HG02642 (cell line): ENCODE results near the gene PSMD10.
A peak's percentile ranks its signal among the peaks of the same experiment; 100 is the strongest.

Experiments
- ATAC-seq: cut with Tn5 transposase; IDR thresholded peaks from one replicate; pipeline ENCODE4 v1.9.1; 2021; ENCODE audit warnings: mild to moderate bottlenecking; ENCODE audit not compliant: unreplicated experiment, poor library complexity

PSMD10 gene

GRCh38 chrX:108081110-108081509 is 10.2 kb downstream of the PSMD10 start:
- ATAC-seq = no peak

GRCh38 chrX:108072746-108073145 is 18.6 kb downstream of the PSMD10 start:
- no peak for ATAC-seq

- no peak for ATAC-seq
Measured at GRCh38 chrX:108071578-108071977, 19.8 kb downstream of the PSMD10 start.

- no peak for ATAC-seq
Measured at GRCh38 chrX:108070891-108071290, 20.5 kb downstream of the PSMD10 start.

GRCh38 chrX:108068121-108068520 is 23.2 kb downstream of the PSMD10 start:
- ATAC-seq = no peak

- ATAC-seq = peak; percentile 50
Measured at GRCh38 chrX:108064613-108065012, 26.7 kb downstream of the PSMD10 start.

- peak; percentile 42 for ATAC-seq
Measured at GRCh38 chrX:108064001-108064400, 27.3 kb downstream of the PSMD10 start.

- ATAC-seq = no peak
Measured at GRCh38 chrX:108059801-108060200, 31.5 kb downstream of the PSMD10 start.

GRCh38 chrX:108055546-108055945 is 35.8 kb downstream of the PSMD10 start:
- no peak for ATAC-seq

- no peak for ATAC-seq
Measured at GRCh38 chrX:108053218-108053617, 38.1 kb downstream of the PSMD10 start.

GRCh38 chrX:108049649-108050048 is 41.7 kb downstream of the PSMD10 start:
- no peak for ATAC-seq

- ATAC-seq = no peak
Measured at GRCh38 chrX:108044554-108045256, 46.6 kb downstream of the PSMD10 start, which contains the start of gene VSIG1. VSIG1 (plus strand) TSS chrX:108045065; CDS start chrX:108045131, 66 bp downstream.

GRCh38 chrX:108036298-108036973 is 54.9 kb downstream of the PSMD10 start:
- no peak for ATAC-seq

GRCh38 chrX:108034725-108035124 is 56.6 kb downstream of the PSMD10 start:
- ATAC-seq = no peak
